GM12892 (cell line): ENCODE data around the gene HAUS2.

Source experiments
- POLR2A ChIP-seq: IDR thresholded peaks from 2 replicates; pipeline ENCODE4 v1.6.1; 2011; ENCODE audit warnings: low read depth, low read length, control low read depth
- POLR2AphosphoS5 ChIP-seq: IDR thresholded peaks from 2 replicates; pipeline ENCODE4 v1.6.1; 2011; ENCODE audit warnings: low read depth, low read length, control low read depth
- TAF1 ChIP-seq: IDR thresholded peaks from 2 replicates; pipeline ENCODE4 v1.6.1; 2011; ENCODE audit warnings: low read depth, mild to moderate bottlenecking, control low read depth, low read length, borderline replicate concordance

DNA sequence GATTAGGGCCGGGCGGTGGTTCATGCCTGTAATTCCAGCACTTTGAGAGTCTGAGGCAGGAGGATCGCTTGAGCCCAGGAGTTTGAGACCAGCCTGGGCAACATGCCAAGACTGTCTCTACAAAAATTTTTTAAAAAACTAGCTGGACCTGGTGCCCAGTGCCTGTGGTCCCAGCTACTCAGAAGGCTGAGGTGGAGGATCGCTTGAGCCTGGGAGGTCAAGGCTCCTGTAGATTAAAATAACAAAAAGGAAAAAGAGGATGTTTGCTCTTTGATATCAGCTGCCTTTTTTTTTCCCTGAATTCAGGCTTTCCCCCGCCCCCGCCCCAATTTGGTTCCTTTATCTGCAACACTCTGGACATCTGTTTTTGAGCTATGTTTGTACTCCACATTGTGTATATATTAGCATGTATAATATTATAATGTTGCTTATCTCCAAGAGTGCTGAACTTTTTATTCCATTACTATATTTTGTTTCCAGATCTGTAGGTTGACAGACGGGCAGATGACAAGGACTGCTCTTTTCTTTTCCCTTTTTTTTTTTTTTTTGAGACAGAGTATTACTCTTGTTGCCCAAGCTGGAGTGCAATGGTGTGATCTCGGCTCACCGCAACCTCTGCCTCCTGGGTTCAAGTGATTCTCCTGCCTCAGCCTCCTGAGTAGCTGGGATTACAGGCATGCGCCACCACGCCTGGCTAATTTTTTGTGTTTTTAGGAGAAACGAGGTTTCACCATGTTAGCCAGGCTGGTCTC, 48.6 kb upstream of the HAUS2 start:
- TF ChIP-seq POLR2AphosphoS5 (no peak), POLR2A (no peak), TAF1 (no peak)
